ENCODE results near the gene CCDC106.

The CCDC106 gene

GRCh38 chr19:55616395-55616875 is 31.6 kb upstream of the CCDC106 start:
- DNase-seq (ENCODE audit: low read depth, low spot score), result no peak
- no peak overlapping the region for H3K4me3 ChIP-seq (ENCODE audit: low read depth, low read length)
- CTCF ChIA-PET, result interaction anchor here (1.0 to 1.4 kb wide), 3 partner anchors 10 to 112 kb away, joined by 3 to 9 read pairs (median 5); partner anchors contain the start of gene ZNF865
- POLR2A ChIA-PET, result no interaction called here
- TF ChIP-seq CTCF (IDR thresholded peaks at IDR 0.05; ENCODE audit: insufficient read depth, low read length, missing control alignments), result no peak

GRCh38 chr19:55617426-55617825 is 30.6 kb upstream of the CCDC106 start:
- ChIA-PET POLR2A (interaction anchor here (1.5 kb wide), 1 partner anchor 11 kb away, joined by 4 read pairs; no protein-coding TSS in a partner anchor), CTCF (interaction anchor here (4.2 to 5.4 kb wide), 2 partner anchors 11 to 15 kb away, joined by 43 to 53 read pairs; partner anchors contain the start of gene ZNF865)
- H3K4me3 ChIP-seq (ENCODE audit: low read depth, low read length), result no peak overlapping the region
- no peak for TF ChIP-seq CTCF (IDR thresholded peaks at IDR 0.05; ENCODE audit: insufficient read depth, low read length, missing control alignments)
- DNase-seq (ENCODE audit: low read depth, low spot score), result no peak

- DNase-seq (ENCODE audit: low read depth, low spot score), result no peak
Observed at GRCh38 chr19:55618426-55618825, 29.6 kb upstream of the CCDC106 start.

GRCh38 chr19:55619286-55619685 is 28.7 kb upstream of the CCDC106 start:
- CTCF ChIA-PET, result interaction anchor here (1.8 to 5.4 kb wide), 4 partner anchors 12 to 115 kb away, joined by 5 to 53 read pairs (median 28); partner anchors contain the start of gene ZNF865
- DNase-seq (ENCODE audit: low read depth, low spot score), result no peak
- no peak for TF ChIP-seq CTCF (IDR thresholded peaks at IDR 0.05; ENCODE audit: insufficient read depth, low read length, missing control alignments)
- H3K4me3 ChIP-seq (ENCODE audit: low read depth, low read length), result no peak overlapping the region
- POLR2A ChIA-PET, result interaction anchor here (0.6 kb wide), 1 partner anchor 13 kb away, joined by 3 read pairs; no protein-coding TSS in a partner anchor

More at GRCh38 chr19:55618426-55618825, 29.6 kb upstream of the CCDC106 start:
- ChIA-PET CTCF (interaction anchor here (1.8 to 5.4 kb wide), 4 partner anchors 12 to 114 kb away, joined by 5 to 53 read pairs (median 28); partner anchors contain the start of gene ZNF865), POLR2A (interaction anchor here (1.5 kb wide), 1 partner anchor 12 kb away, joined by 4 read pairs; no protein-coding TSS in a partner anchor)
- no peak for TF ChIP-seq CTCF (IDR thresholded peaks at IDR 0.05; ENCODE audit: insufficient read depth, low read length, missing control alignments)
- H3K4me3 ChIP-seq (ENCODE audit: low read depth, low read length), result no peak overlapping the region

GRCh38 chr19:55620410-55621204 is 27.4 kb upstream of the CCDC106 start:
- TF ChIP-seq CTCF (IDR thresholded peaks at IDR 0.05; ENCODE audit: insufficient read depth, low read length, missing control alignments), result no peak
- no peak for DNase-seq (ENCODE audit: low read depth, low spot score)
- ChIA-PET POLR2A (interaction anchor here (0.9 kb wide), 1 partner anchor 126 kb away, joined by 3 read pairs; no protein-coding TSS in a partner anchor), CTCF (interaction anchor here (1.4 to 5.4 kb wide), 4 partner anchors 12 to 153 kb away, joined by 5 to 53 read pairs (median 28); partner anchors contain the start of gene ZNF865)
- H3K4me3 ChIP-seq (ENCODE audit: low read depth, low read length), result no peak overlapping the region

All from AG04449 (cell line).